Activated T-helper 2 cell treated with anti-CD3 and anti-CD28 coated beads, Interferon-gamma antibody, Interleukin-2, Interleukin-4, amounts not matched to agents 10 μg/mL and 5 μg/mL and 100 μg/mL, durations not matched to agents 14 hours and 24 hours and 36 hours (primary cell): Measurements from ENCODE around the gene CPE. TPM values are rescaled to one million over a fixed set of nuclear protein-coding genes. Genes with fewer than 3 reads are reported as not detected.

Source experiments
- DNase-seq: peaks from one replicate; pipeline ENCODE4 v3.0.0; 2021; ENCODE audit warnings: low spot score
- H3K27ac Mint-ChIP-seq: one replicate; pipeline ENCODE4 v1.8.0; 2021; ENCODE audit warnings: mixed read lengths
- H3K27me3 Mint-ChIP-seq: one replicate; pipeline ENCODE4 v1.8.0; 2021; ENCODE audit warnings: low read depth, mixed read lengths
- H3K36me3 Mint-ChIP-seq: one replicate; pipeline ENCODE4 v1.8.0; 2021; ENCODE audit warnings: low read depth, mixed read lengths
- H3K4me1 Mint-ChIP-seq: one replicate; pipeline ENCODE4 v1.8.0; 2021; ENCODE audit warnings: low read depth, mixed read lengths
- H3K4me3 Mint-ChIP-seq: one replicate; pipeline ENCODE4 v1.8.0; 2021; ENCODE audit warnings: low read depth, mild to moderate bottlenecking, moderate library complexity, mixed read lengths
- H3K9me3 Mint-ChIP-seq: one replicate; pipeline ENCODE4 v1.8.0; 2021; ENCODE audit warnings: mixed read lengths
- intact Hi-C: fragments of 100-400 bp; cut with micrococcal nuclease; formaldehyde crosslinking; loops from one replicate; pipeline ENCODE4 v1.15.1; 2023
- total RNA-seq: library from RNA; stranded (reverse); gene quantifications from 2 replicates; pipeline ENCODE4 v1.2.3, GENCODE V29; 2022

CPE gene
- total RNA-seq, 1 donor from 2014 or later: 0.30 TPM

GRCh38 chr4:165347647-165348569, 30.9 kb upstream of the CPE start:
- Mint-ChIP-seq H3K4me3 (no peak overlapping the region), H3K4me1 (no peaks in the 10 kb centered on the region), H3K9me3 (no peaks in the 10 kb centered on the region), H3K36me3 (peaks cover 8% of the 10 kb centered on the region), H3K27ac (no peak overlapping the region), H3K27me3 (peaks cover 10% of the 10 kb centered on the region)
- DNase-seq: no peak
- intact Hi-C loops: no loop called here

DNA sequence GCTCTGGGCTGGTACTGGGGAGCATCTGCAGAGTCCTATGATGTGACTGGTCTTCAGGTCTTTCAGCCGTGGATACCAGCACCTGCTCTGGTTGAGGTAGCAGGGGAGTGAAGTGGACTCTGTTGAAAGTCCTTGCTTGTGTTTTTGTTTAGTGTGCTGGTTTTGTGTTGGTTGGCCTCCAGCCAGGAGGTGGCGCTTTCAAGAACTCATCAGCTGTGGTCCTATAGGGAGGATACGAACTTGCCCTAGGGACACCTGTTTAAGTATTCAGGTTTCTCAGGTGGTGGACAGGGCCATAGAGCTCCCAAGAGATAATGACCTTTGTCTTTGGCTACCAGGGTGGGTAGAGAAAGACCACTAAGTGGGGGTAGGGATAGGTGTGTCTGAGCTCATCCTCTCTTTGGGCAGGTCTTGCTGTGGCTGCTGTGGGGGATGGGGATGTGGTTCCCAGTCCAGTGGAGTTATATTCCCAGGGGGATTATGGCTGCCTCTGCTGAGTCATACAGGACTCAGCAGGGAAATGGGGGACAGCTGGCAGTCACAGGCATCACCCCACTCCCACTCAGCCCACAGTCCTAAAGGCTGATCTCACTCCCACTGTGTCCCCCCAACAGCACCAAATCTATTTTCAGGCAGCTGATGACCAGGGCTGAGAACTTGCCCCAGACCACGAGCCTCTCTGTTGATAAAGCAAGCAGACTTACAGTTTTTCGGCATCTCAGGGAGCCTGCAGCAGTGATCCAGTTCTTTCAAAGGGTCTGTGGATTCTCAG, 27.3 kb upstream of the CPE start:
- H3K4me3 Mint-ChIP-seq: no peak overlapping the region
- no peaks in the 10 kb centered on the region for H3K36me3 Mint-ChIP-seq
- peaks cover 19% of the 10 kb centered on the region for H3K27me3 Mint-ChIP-seq
- H3K27ac Mint-ChIP-seq: no peak overlapping the region
- no peak for DNase-seq
- H3K4me1 Mint-ChIP-seq: no peaks in the 10 kb centered on the region
- intact Hi-C loops: no loop called here
- H3K9me3 Mint-ChIP-seq: no peaks in the 10 kb centered on the region

- intact Hi-C loops: loop anchor here (5.0 kb wide), 1 partner anchor 106 kb away; no protein-coding TSS in a partner anchor
- H3K4me3 Mint-ChIP-seq: no peak overlapping the region
- no peaks in the 10 kb centered on the region for H3K9me3 Mint-ChIP-seq
- peaks cover 37% of the 10 kb centered on the region for H3K27me3 Mint-ChIP-seq
- no peaks in the 10 kb centered on the region for H3K4me1 Mint-ChIP-seq
- H3K27ac Mint-ChIP-seq: no peak overlapping the region
- DNase-seq: no peak
- no peaks in the 10 kb centered on the region for H3K36me3 Mint-ChIP-seq
These were observed 22.9 kb upstream of the CPE start for GRCh38 chr4:165355900-165356300.

DNA sequence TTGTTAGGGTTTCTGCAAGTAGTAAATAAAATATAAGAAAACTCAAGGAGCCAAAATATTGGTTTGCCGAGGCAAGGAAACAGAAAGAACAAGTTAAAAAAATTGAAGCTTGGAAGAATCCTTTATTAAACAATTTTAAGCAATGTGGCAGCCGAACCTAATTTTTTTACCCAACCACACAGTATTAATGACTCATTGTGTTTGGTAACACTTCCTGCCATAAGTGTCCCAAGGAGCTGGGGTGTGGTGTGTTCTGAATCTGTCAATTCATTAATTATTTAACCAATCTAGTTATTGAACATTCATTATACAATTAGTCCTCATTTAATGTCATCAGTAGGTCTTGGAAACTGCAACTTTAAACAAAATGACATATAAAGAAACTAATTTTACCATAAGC, 19.3 kb upstream of the CPE start:
- no peak for DNase-seq
- Mint-ChIP-seq H3K4me3 (no peak overlapping the region), H3K27ac (no peak overlapping the region), H3K27me3 (peaks cover 36% of the 10 kb centered on the region), H3K4me1 (peaks cover 4% of the 10 kb centered on the region), H3K36me3 (no peaks in the 10 kb centered on the region), H3K9me3 (no peaks in the 10 kb centered on the region)
- intact Hi-C loops: loop anchor here (5.0 kb wide), 1 partner anchor 103 kb away; no protein-coding TSS in a partner anchor

DNA sequence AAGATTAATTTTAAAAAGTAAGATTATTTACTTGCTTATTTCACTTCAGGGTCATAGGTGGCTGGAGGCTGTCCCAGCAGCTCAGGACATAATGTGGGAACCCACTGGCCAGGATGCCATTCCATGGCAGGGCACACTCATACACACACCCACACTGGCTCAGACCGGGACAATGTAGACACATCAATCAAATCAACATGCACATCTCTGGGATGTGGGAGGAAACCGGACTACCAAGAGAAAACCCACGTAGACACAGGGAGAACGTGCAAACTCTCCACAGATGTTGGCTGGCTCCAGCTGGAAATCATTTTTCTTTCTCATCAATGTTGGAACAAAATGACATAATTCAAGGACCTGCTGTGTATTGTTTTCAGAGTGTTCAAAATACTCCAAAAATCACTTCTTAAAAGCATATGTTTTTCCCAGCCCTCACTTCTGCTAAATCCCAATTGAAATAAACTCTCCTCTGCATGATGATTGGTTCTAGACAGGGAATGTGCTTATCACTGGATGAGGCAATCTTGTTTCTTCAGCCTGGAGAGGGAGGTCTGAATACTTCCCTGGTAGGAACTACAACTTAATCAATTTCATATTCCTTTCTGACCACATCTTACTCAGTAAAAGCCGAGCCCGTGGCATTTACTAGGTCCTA, 18.6 kb upstream of the CPE start:
- Mint-ChIP-seq H3K36me3 (no peaks in the 10 kb centered on the region), H3K4me3 (no peak overlapping the region), H3K9me3 (no peaks in the 10 kb centered on the region), H3K4me1 (peaks cover 4% of the 10 kb centered on the region), H3K27me3 (peaks cover 36% of the 10 kb centered on the region), H3K27ac (no peak overlapping the region)
- no peak for DNase-seq
- intact Hi-C loops: no loop called here

GRCh38 chr4:165360985-165361670, 17.7 kb upstream of the CPE start:
- H3K36me3 Mint-ChIP-seq: no peaks in the 10 kb centered on the region

DNA sequence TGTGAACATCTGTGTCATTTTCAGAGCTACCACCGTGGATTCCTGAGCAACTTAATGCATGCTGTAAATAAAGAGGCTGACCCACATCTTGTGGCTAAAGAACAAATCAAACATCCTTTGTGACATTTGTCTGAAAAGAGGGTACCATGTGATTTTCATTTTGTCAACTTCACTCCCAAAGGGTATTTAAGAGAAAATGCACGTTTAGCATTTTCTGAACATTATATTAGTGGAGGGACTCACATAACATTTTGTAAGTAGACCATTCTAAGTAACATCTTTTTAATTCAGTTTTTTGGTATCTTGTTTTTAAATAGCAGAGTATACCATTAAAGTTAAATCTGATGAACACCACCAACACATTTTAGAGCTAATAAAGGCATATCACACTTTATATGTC, 17.0 kb upstream of the CPE start:
- DNase-seq: no peak
- Mint-ChIP-seq H3K36me3 (no peaks in the 10 kb centered on the region), H3K27me3 (peaks cover 31% of the 10 kb centered on the region), H3K4me3 (no peak overlapping the region), H3K27ac (no peak overlapping the region), H3K9me3 (no peaks in the 10 kb centered on the region), H3K4me1 (peaks cover 4% of the 10 kb centered on the region)
- intact Hi-C loops: no loop called here

More at GRCh38 chr4:165360985-165361670, 17.7 kb upstream of the CPE start:
- H3K27ac Mint-ChIP-seq: no peak overlapping the region
- intact Hi-C loops: no loop called here
- no peak for DNase-seq
- peaks cover 4% of the 10 kb centered on the region for H3K4me1 Mint-ChIP-seq
- H3K4me3 Mint-ChIP-seq: no peak overlapping the region
- no peaks in the 10 kb centered on the region for H3K9me3 Mint-ChIP-seq
- peaks cover 31% of the 10 kb centered on the region for H3K27me3 Mint-ChIP-seq

- no peak overlapping the region for H3K27ac Mint-ChIP-seq
- DNase-seq: no peak
- intact Hi-C loops: no loop called here
- no peak overlapping the region for H3K4me3 Mint-ChIP-seq
- H3K9me3 Mint-ChIP-seq: no peaks in the 10 kb centered on the region
- H3K4me1 Mint-ChIP-seq: peaks cover 4% of the 10 kb centered on the region
- H3K27me3 Mint-ChIP-seq: peaks cover 20% of the 10 kb centered on the region
- H3K36me3 Mint-ChIP-seq: no peaks in the 10 kb centered on the region
These were observed 14.2 kb upstream of the CPE start for GRCh38 chr4:165364452-165365080.

- H3K27me3 Mint-ChIP-seq: peaks cover 16% of the 10 kb centered on the region
- H3K36me3 Mint-ChIP-seq: no peaks in the 10 kb centered on the region
- H3K9me3 Mint-ChIP-seq: no peaks in the 10 kb centered on the region
- no peak for DNase-seq
- no peak overlapping the region for H3K27ac Mint-ChIP-seq
- no peaks in the 10 kb centered on the region for H3K4me1 Mint-ChIP-seq
- intact Hi-C loops: no loop called here
- no peak overlapping the region for H3K4me3 Mint-ChIP-seq
These were observed 11.8 kb upstream of the CPE start for GRCh38 chr4:165367040-165367439.

DNA sequence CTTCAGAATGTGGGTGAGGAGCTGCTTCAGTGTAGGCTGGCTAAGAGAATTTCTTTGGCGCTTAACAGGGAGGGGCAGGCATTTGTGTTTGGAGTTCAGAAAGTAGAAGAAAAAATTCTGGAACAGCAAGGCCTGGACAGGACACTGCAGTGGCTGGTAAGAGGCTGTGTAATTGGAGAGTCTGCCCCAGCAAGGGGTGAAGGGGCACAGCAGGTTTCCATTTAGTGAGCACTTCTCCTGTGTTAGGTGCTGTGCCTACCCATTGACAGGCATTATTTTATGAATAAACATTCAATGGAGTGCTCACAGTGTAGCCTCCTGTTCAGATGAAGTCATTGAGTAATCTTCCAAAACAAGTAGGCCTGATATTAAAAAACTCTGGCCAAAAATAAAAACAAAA, 10.7 kb upstream of the CPE start:
- no peaks in the 10 kb centered on the region for H3K9me3 Mint-ChIP-seq
- no peak overlapping the region for H3K4me3 Mint-ChIP-seq
- H3K27ac Mint-ChIP-seq: no peak overlapping the region
- no peak for DNase-seq
- no peaks in the 10 kb centered on the region for H3K36me3 Mint-ChIP-seq
- H3K27me3 Mint-ChIP-seq: peaks cover 19% of the 10 kb centered on the region
- no peaks in the 10 kb centered on the region for H3K4me1 Mint-ChIP-seq
- intact Hi-C loops: no loop called here

DNA sequence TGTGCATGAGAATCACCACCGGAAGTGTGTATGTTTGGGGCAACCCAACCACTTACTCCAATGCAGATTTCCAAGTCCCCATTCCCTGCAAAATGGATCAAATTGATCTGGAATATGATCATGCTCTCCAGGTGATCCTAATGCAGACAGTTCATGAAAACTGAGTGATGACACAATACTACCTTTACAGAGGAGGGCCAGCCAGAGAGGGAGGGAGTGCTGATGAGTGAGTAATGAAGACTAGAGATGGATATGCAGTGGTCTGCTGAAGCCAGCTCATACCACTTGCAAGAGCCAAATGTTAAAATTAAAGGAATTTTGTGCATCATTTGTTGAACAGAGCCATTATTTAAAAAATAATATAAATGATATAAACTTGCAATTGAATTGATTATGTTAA, 10.2 kb upstream of the CPE start:
- Mint-ChIP-seq H3K27ac (no peak overlapping the region), H3K9me3 (no peaks in the 10 kb centered on the region), H3K4me3 (no peak overlapping the region), H3K36me3 (no peaks in the 10 kb centered on the region), H3K4me1 (no peaks in the 10 kb centered on the region), H3K27me3 (peaks cover 21% of the 10 kb centered on the region)
- intact Hi-C loops: no loop called here
- DNase-seq: no peak

DNA sequence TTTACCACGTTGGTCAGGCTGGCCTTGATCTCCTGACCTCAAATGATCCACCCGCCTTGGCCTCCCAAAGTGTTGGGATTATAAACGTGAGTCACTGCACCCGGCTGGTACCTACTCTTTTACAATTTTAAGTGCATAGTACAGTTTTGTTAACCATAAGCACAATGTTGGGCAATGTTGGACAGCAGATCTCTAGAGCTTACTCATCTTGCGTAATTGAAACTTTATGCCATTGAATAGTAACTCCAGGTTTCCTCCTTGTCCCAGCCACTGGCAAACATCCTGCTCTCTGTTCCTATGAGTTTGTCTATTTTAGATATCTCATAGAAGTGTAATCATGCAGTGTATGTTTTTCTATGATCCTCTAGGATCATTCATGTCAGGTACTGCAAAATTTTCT, 9.3 kb upstream of the CPE start:
- no peak for DNase-seq
- H3K4me3 Mint-ChIP-seq: no peak overlapping the region
- H3K36me3 Mint-ChIP-seq: no peaks in the 10 kb centered on the region
- intact Hi-C loops: no loop called here
- no peaks in the 10 kb centered on the region for H3K4me1 Mint-ChIP-seq
- H3K27me3 Mint-ChIP-seq: peaks cover 30% of the 10 kb centered on the region
- H3K9me3 Mint-ChIP-seq: no peaks in the 10 kb centered on the region
- H3K27ac Mint-ChIP-seq: no peak overlapping the region
